Measurements from ENCODE around the gene SCFD2. TPM values are rescaled to one million over a fixed set of nuclear protein-coding genes. Genes with fewer than 3 reads are reported as not detected.

Gene SCFD2
- total and polyA plus RNA-seq, 2 of the 8 experiments (the other 6 are each of a cell fraction or from before 2014, with no cell fraction given) = 6.2 to 10.2 TPM

- Histone ChIP-seq H3K79me2 (ENCODE audit: control insufficient read depth in 1 of 2, insufficient read depth in 2 of 2, low read length in 2 of 2) (no peaks in the 10 kb centered on the region), H3K23me2 (ENCODE audit: low read depth, low read length) (no peaks in the 10 kb centered on the region), H2BK15ac (ENCODE audit: low read length) (no peak overlapping the region), H3K23ac (ENCODE audit: insufficient read length) (no peak overlapping the region), H3K79me1 (ENCODE audit: low read depth, low read length) (no peaks in the 10 kb centered on the region), H4K20me1 (replicated peaks in 1 of 2; ENCODE audit: control insufficient read depth in 1 of 2, insufficient read depth in 2 of 2, low read length in 2 of 2) (no peaks in the 10 kb centered on the region), H3K4me3 (ENCODE audit: extremely low read depth in 1 of 4, insufficient read depth in 2 of 4, low read depth in 3 of 4, low read length in 4 of 4) (no peak overlapping the region), H3K14ac (ENCODE audit: insufficient read length) (no peak overlapping the region), H3K4ac (replicated peaks; ENCODE audit: insufficient read length, low read depth, low read length) (no peak overlapping the region), H2AFZ (ENCODE audit: low read length) (no peak overlapping the region), H3K9me3 (ENCODE audit: insufficient read depth in 2 of 2, low read depth in 1 of 2, low read length in 1 of 2) (no peaks in the 10 kb centered on the region), H4K5ac (ENCODE audit: insufficient read length, low read depth, low read length) (no peak overlapping the region), H2AK5ac (ENCODE audit: low read depth, low read length) (no peak overlapping the region), H3K36me3 (ENCODE audit: control insufficient read depth in 2 of 4, insufficient read depth in 4 of 4, low read length in 3 of 4) (no peaks in the 10 kb centered on the region), H3K27ac (ENCODE audit: low read depth, low read length) (no peak overlapping the region), H3K27me3 (replicated peaks in 1 of 4; ENCODE audit: control insufficient read depth in 3 of 4, extremely low read depth in 1 of 4, insufficient read depth in 3 of 4, low read length in 3 of 4) (no peaks in the 10 kb centered on the region), H3K18ac (ENCODE audit: extremely low read depth, low read length) (no peak overlapping the region), H2BK120ac (replicated peaks; ENCODE audit: low read depth, low read length) (no peak overlapping the region), H3K4me2 (ENCODE audit: insufficient read depth in 1 of 2, low read depth in 2 of 2, low read length in 2 of 2) (no peak overlapping the region), H2BK5ac (ENCODE audit: low read depth, low read length) (no peak overlapping the region), H4K91ac (replicated peaks; ENCODE audit: insufficient read length, low read length) (no peak overlapping the region), H3K56ac (replicated peaks; ENCODE audit: insufficient read length, low read depth, low read length) (no peak overlapping the region), H3K9ac (replicated peaks in 1 of 4; ENCODE audit: extremely low read depth in 1 of 4, low read depth in 3 of 4, low read length in 3 of 4) (no peak overlapping the region), H4K8ac (ENCODE audit: extremely low read depth, insufficient read depth, low read length) (no peak overlapping the region), H3K4me1 (replicated peaks in 1 of 4; ENCODE audit: control insufficient read depth in 3 of 4, insufficient read depth in 4 of 4, low read length in 3 of 4) (peaks cover 0 to 7% (median 2%) of the 10 kb centered on the region in 4 experiments; a peak in 3 of 7 replicates), H2BK20ac (ENCODE audit: low read length) (no peak overlapping the region), H2BK12ac (ENCODE audit: low read depth, low read length) (no peak overlapping the region)
- ChIA-PET CTCF (ENCODE audit: partially characterized antibody) (interaction anchor here (0.6 to 0.7 kb wide), 4 partner anchors 36 to 300 kb away, joined by 3 to 4 read pairs (median 3); no protein-coding TSS in a partner anchor), POLR2A (ENCODE audit: partially characterized antibody) (no interaction called here)
- TF ChIP-seq RBBP5 (IDR thresholded peaks at IDR 0.05; ENCODE audit: borderline replicate concordance, low read depth, low read length) (no peak), E2F6 (IDR thresholded peaks at IDR 0.05) (no peak), TAF7 (optimal IDR thresholded peaks at IDR 0.05; ENCODE audit: borderline replicate concordance, low read depth, low read length) (no peak)
- DNase-seq (ENCODE audit: low read depth in 1 of 2, low spot score in 2 of 2) (no peak), FAIRE-seq (no peak)
These were observed 159.9 kb downstream of the SCFD2 start for GRCh38 chr4:53205970-53206369.

Measured in H1 (cell line).